Measurements from ENCODE around the gene JAZF1. TPM values are rescaled to one million over a fixed set of nuclear protein-coding genes. Genes with fewer than 3 reads are reported as not detected.

The JAZF1 gene
- total and polyA plus RNA-seq, 2 of the 8 experiments (the other 6 are each of a cell fraction or from before 2014, with no cell fraction given), result 2.6 to 21.8 TPM

- CTCF ChIA-PET (ENCODE audit: partially characterized antibody), result interaction anchor here (1.8 to 4.3 kb wide), 2 partner anchors 13 to 29 kb away, joined by 6 to 17 read pairs; no protein-coding TSS in a partner anchor
- no peak overlapping the region for H3K18ac ChIP-seq (ENCODE audit: extremely low read depth, low read length)
- no peak overlapping the region for H3K56ac ChIP-seq (replicated peaks; ENCODE audit: insufficient read length, low read depth, low read length)
- no peak for TF ChIP-seq TBP (IDR thresholded peaks at IDR 0.05; ENCODE audit: low read depth, low read length)
- TF ChIP-seq POLR2A (IDR thresholded peaks at IDR 0.05; ENCODE audit: control extremely low read depth in 1 of 2, low read depth in 2 of 2, low read length in 2 of 2), result no peak
- TF ChIP-seq EGR1 (IDR thresholded peaks at IDR 0.05; ENCODE audit: borderline replicate concordance, low read depth, low read length), result no peak
- no peak for TF ChIP-seq CHD1 (IDR thresholded peaks at IDR 0.05; ENCODE audit: low read depth, low read length)
- no peak for TF ChIP-seq HDAC6 (IDR thresholded peaks at IDR 0.05; ENCODE audit: low read depth, low read length)
- no peak for TF ChIP-seq BACH1 (IDR thresholded peaks at IDR 0.05; ENCODE audit: low read length)
- no peak for TF ChIP-seq CBX5 (IDR thresholded peaks at IDR 0.05; ENCODE audit: low read depth, low read length)
- no peak for TF ChIP-seq NANOG (IDR thresholded peaks at IDR 0.05; ENCODE audit: insufficient read depth, low read depth, low read length, poor library complexity, severe bottlenecking)
- no peak for TF ChIP-seq GABPA (IDR thresholded peaks at IDR 0.05; ENCODE audit: borderline replicate concordance, insufficient read depth, low read length)
- TF ChIP-seq CTBP2 (IDR thresholded peaks at IDR 0.05; ENCODE audit: borderline replicate concordance, insufficient read depth, insufficient read length, low read length), result no peak
These were observed 89.4 kb downstream of the JAZF1 start for GRCh38 chr7:28091190-28091589.

More at GRCh38 chr7:28091190-28091589, 89.4 kb downstream of the JAZF1 start:
- Histone ChIP-seq H3K14ac (ENCODE audit: insufficient read length) (no peak overlapping the region), H3K79me1 (ENCODE audit: low read depth, low read length) (peaks cover 2% of the 10 kb centered on the region; the same call in 1 of the 2 replicates), H4K5ac (ENCODE audit: insufficient read length, low read depth, low read length) (no peak overlapping the region), H2BK15ac (ENCODE audit: low read length) (no peak overlapping the region), H3K23me2 (ENCODE audit: low read depth, low read length) (no peaks in the 10 kb centered on the region), H3K4me2 (ENCODE audit: insufficient read depth in 1 of 2, low read depth in 2 of 2, low read length in 2 of 2) (no peak overlapping the region), H3K9ac (replicated peaks in 1 of 4; ENCODE audit: extremely low read depth in 1 of 4, low read depth in 3 of 4, low read length in 3 of 4) (no peak overlapping the region), H2AK5ac (ENCODE audit: low read depth, low read length) (no peak overlapping the region), H3K36me3 (ENCODE audit: control insufficient read depth in 2 of 4, insufficient read depth in 4 of 4, low read length in 3 of 4) (no peaks in the 10 kb centered on the region), H2BK12ac (ENCODE audit: low read depth, low read length) (no peak overlapping the region), H3K4me3 (ENCODE audit: extremely low read depth in 1 of 4, insufficient read depth in 2 of 4, low read depth in 3 of 4, low read length in 4 of 4) (no peak overlapping the region), H3K9me3 (ENCODE audit: insufficient read depth in 2 of 2, low read depth in 1 of 2, low read length in 1 of 2) (no peaks in the 10 kb centered on the region), H3K27ac (ENCODE audit: low read depth, low read length) (no peak overlapping the region), H3K79me2 (ENCODE audit: control insufficient read depth in 1 of 2, insufficient read depth in 2 of 2, low read length in 2 of 2) (no peaks in the 10 kb centered on the region; a peak in 1 of 4 replicates), H3K4me1 (replicated peaks in 1 of 4; ENCODE audit: control insufficient read depth in 3 of 4, insufficient read depth in 4 of 4, low read length in 3 of 4) (peaks cover 0 to 6% (median 0%) of the 10 kb centered on the region in 4 experiments; a peak in 4 of 7 replicates), H2AFZ (ENCODE audit: low read length) (no peak overlapping the region), H3K23ac (ENCODE audit: insufficient read length) (no peak overlapping the region), H3K4ac (replicated peaks; ENCODE audit: insufficient read length, low read depth, low read length) (no peak overlapping the region), H2BK5ac (ENCODE audit: low read depth, low read length) (no peak overlapping the region), H2BK120ac (replicated peaks; ENCODE audit: low read depth, low read length) (no peak overlapping the region), H2BK20ac (ENCODE audit: low read length) (no peak overlapping the region), H3K27me3 (replicated peaks in 1 of 4; ENCODE audit: control insufficient read depth in 3 of 4, extremely low read depth in 1 of 4, insufficient read depth in 3 of 4, low read length in 3 of 4) (no peaks in the 10 kb centered on the region), H4K20me1 (replicated peaks in 1 of 2; ENCODE audit: control insufficient read depth in 1 of 2, insufficient read depth in 2 of 2, low read length in 2 of 2) (no peaks in the 10 kb centered on the region), H4K8ac (ENCODE audit: extremely low read depth, insufficient read depth, low read length) (no peak overlapping the region), H4K91ac (replicated peaks; ENCODE audit: insufficient read length, low read length) (no peak overlapping the region)
- POLR2A ChIA-PET (ENCODE audit: partially characterized antibody), result no interaction called here
- FAIRE-seq (no peak), DNase-seq (ENCODE audit: low read depth in 1 of 2, low spot score in 2 of 2) (no peak)
- 95% methylated on average over 1 of the region's 1 CpG; no CpG with 5 or more reads in 1 of the 2 experiments for WGBS, 2 experiments (ENCODE audit: extremely low coverage in 1 of 2, insufficient coverage in 1 of 2, insufficient read length in 1 of 2, insufficient replicate concordance in 2 of 2, low coverage in 1 of 2, low lambda C conversion rate in 2 of 2, missing lambda C conversion rate in 1 of 2)

All from H1 (cell line).